GM12878 (cell line): Measurements from ENCODE around the gene ARHGEF11.

Experiments
- ATF3 ChIP-seq: IDR thresholded peaks from 2 replicates; pipeline ENCODE4 v1.6.1; 2011; ENCODE audit warnings: low read depth, mild to moderate bottlenecking, low read length, moderate library complexity, borderline replicate concordance; ENCODE audit errors: extremely low read depth
- CBX5 ChIP-seq: sonication (generic); IDR thresholded peaks from 2 replicates; pipeline ENCODE4 v1.6.1; 2016; ENCODE audit warnings: low read depth, moderate library complexity, mild to moderate bottlenecking, inconsistent platforms
- CREB1 ChIP-seq: IDR thresholded peaks from 2 replicates; pipeline ENCODE4 v1.6.1; 2012; ENCODE audit warnings: low read depth, mild to moderate bottlenecking, inconsistent platforms
- CTCF ChIP-seq, 3 experiments: IDR thresholded peaks in 2 of 3; conservative IDR thresholded peaks in 1 of 3; 2 replicates each; pipeline ENCODE4 v1.5.1; 2011; ENCODE audit warnings: low read depth in 3 of 3, low read length in 3 of 3, mild to moderate bottlenecking in 3 of 3, control low read depth in 2 of 3, moderate library complexity in 2 of 3, inconsistent platforms in 1 of 3, mixed read lengths in 1 of 3; ENCODE audit not compliant: control insufficient read depth in 2 of 3, insufficient read depth in 1 of 3; ENCODE audit errors: extremely low read depth in 1 of 3
- CUX1 ChIP-seq: IDR thresholded peaks from 2 replicates; pipeline ENCODE4 v1.6.1; 2012; ENCODE audit warnings: improper control_type of control experiment, low read depth, low read length; ENCODE audit not compliant: insufficient replicate concordance
- EP300 ChIP-seq, 2 experiments: fragments of 150-350 bp in 1 of 2; IDR thresholded peaks; 2 replicates each; pipeline ENCODE4 v1.6.1; 2011 to 2012; ENCODE audit warnings: low read depth in 2 of 2, low read length in 2 of 2, borderline replicate concordance in 1 of 2, improper control_type of control experiment in 1 of 2, inconsistent platforms in 1 of 2; ENCODE audit not compliant: control insufficient read depth in 1 of 2
- ETV6 ChIP-seq, 2 experiments: fragments of 450-650 bp in 1 of 2; IDR thresholded peaks in 1 of 2; conservative IDR thresholded peaks in 1 of 2; 2 replicates each; pipeline ENCODE4 v1.6.1; 2014; ENCODE audit warnings: antibody characterized with exemption in 1 of 2, borderline replicate concordance in 1 of 2, low read depth in 1 of 2, mild to moderate bottlenecking in 1 of 2, moderate library complexity in 1 of 2
- FOXK2 ChIP-seq: fragments of 450-650 bp; IDR thresholded peaks from 2 replicates; pipeline ENCODE4 v1.6.1; 2017; ENCODE audit warnings: mild to moderate bottlenecking, moderate library complexity
- HCFC1 ChIP-seq: fragments of 150-350 bp; IDR thresholded peaks from 2 replicates; pipeline ENCODE4 v1.6.1; 2014; ENCODE audit warnings: low read length
- PML ChIP-seq: IDR thresholded peaks from 2 replicates; pipeline ENCODE4 v1.6.1; 2012; ENCODE audit warnings: low read length, inconsistent platforms
- POLR2A ChIP-seq: IDR thresholded peaks from 2 replicates; pipeline ENCODE4 v1.6.1; 2011; ENCODE audit warnings: low read depth, mild to moderate bottlenecking, low read length
- POLR2AphosphoS5 ChIP-seq: IDR thresholded peaks from 2 replicates; pipeline ENCODE4 v1.6.1; 2011; ENCODE audit warnings: mild to moderate bottlenecking, low read length, inconsistent platforms
- PRDM15 ChIP-seq: fragments of 450-650 bp; formaldehyde crosslinking; IDR thresholded peaks from 2 replicates; pipeline ENCODE4 v1.4.0; 2020; ENCODE audit warnings: mild to moderate bottlenecking, moderate library complexity
- RBBP5 ChIP-seq: fragments of 200-600 bp; sonication (generic); conservative IDR thresholded peaks from 2 replicates; pipeline ENCODE4 v1.6.1; 2016

- TF ChIP-seq ATF3 = no peak
- no peak for TF ChIP-seq PRDM15 (CRISPR knock-in tag)
- no peak for TF ChIP-seq HCFC1
- no peak for TF ChIP-seq POLR2A
- TF ChIP-seq PML = no peak
- TF ChIP-seq CTCF (IDR thresholded peaks at IDR 0.05 in 2 of 3, conservative IDR thresholded peaks at IDR 0.05 in 1 of 3; ENCODE audit: control insufficient read depth in 2 of 3, extremely low read depth in 1 of 3, insufficient read depth in 1 of 3, low read depth in 3 of 3, low read length in 3 of 3) = no peak
- TF ChIP-seq CUX1 = no peak
- no peak for TF ChIP-seq CBX5
- TF ChIP-seq RBBP5 = no peak
- TF ChIP-seq EP300 (IDR thresholded peaks at IDR 0.05; ENCODE audit: borderline replicate concordance in 1 of 2, control insufficient read depth in 1 of 2, low read depth in 2 of 2, low read length in 2 of 2) = no peak
- TF ChIP-seq POLR2AphosphoS5 = no peak
- TF ChIP-seq FOXK2 = no peak
- no peak for TF ChIP-seq ETV6 (conservative IDR thresholded peaks at IDR 0.05 in 1 of 2, IDR thresholded peaks at IDR 0.05 in 1 of 2; ENCODE audit: borderline replicate concordance in 1 of 2, low read depth in 1 of 2)
- TF ChIP-seq CREB1 = no peak
Observed at GRCh38 chr1:156998301-156998700, 47.2 kb downstream of the ARHGEF11 start.
